Fibroblast of lung (primary cell): ENCODE data around the gene GPATCH1.

Experiments used
- CTCF ChIP-seq, 2 donors: IDR thresholded peaks in 1 of 2; conservative IDR thresholded peaks in 1 of 2; 1 replicate in 1 of 2; 2 replicates in 1 of 2; pipeline ENCODE4 v1.5.1; 2011 to 2012; ENCODE audit warnings: low read length in 2 of 2, control low read depth in 1 of 2, inconsistent platforms in 1 of 2, low read depth in 1 of 2, mild to moderate bottlenecking in 1 of 2
- EZH2 ChIP-seq: IDR thresholded peaks from 2 replicates; pipeline ENCODE4 v1.5.1; 2012; ENCODE audit warnings: low read length, control low read depth, mild to moderate bottlenecking; ENCODE audit errors: missing control alignments

- TF ChIP-seq EZH2 (no peak), CTCF (conservative IDR thresholded peaks at IDR 0.05 in 1 of 2, IDR thresholded peaks at IDR 0.05 in 1 of 2; ENCODE audit: low read depth in 1 of 2, low read length in 2 of 2) (no peak)
Measured at GRCh38 chr19:33168528-33168927, 87.5 kb downstream of the GPATCH1 start.
